BJ (cell line): Measurements from ENCODE around the gene DENND2A. TPM values are rescaled to one million over a fixed set of nuclear protein-coding genes. Genes with fewer than 3 reads are reported as not detected.
"Not testable (repeated sequence)": the region's sequence is repeated elsewhere in the genome, so short reads cannot be mapped to it uniquely, and the experiment has no call there.

Experiments
- CTCF ChIA-PET: fragments of 350-600 bp; formaldehyde crosslinking; extraction: SDS; loops from one replicate; lab custom pipeline; 2021; ENCODE audit warnings: antibody characterized with exemption, inconsistent platforms; lab: Yijun Ruan, JAX
- POLR2A ChIA-PET: fragments of 300-600 bp; sonication (Branson Sonifier 250); formaldehyde crosslinking; extraction: SDS; loops from one replicate; lab custom pipeline; 2021; ENCODE audit warnings: antibody characterized with exemption; lab: Charles Lee
- DNase-seq: peaks from one replicate; pipeline ENCODE4 v3.0.0-alpha.2; 2011; ENCODE audit warnings: low read depth
- H3K27me3 ChIP-seq: 2 replicates; pipeline ENCODE4 v1.6.0; 2011; ENCODE audit warnings: low read length; ENCODE audit not compliant: control insufficient read depth, insufficient read depth
- H3K36me3 ChIP-seq: 2 replicates; pipeline ENCODE4 v1.5.1; 2011; ENCODE audit warnings: low read length; ENCODE audit not compliant: control insufficient read depth, insufficient read depth
- H3K4me3 ChIP-seq: 2 replicates; pipeline ENCODE4 v1.5.1; 2011; ENCODE audit warnings: low read depth, mild to moderate bottlenecking, control low read depth, low read length
- polyA plus RNA-seq: library from polyadenylated mRNA; depleted of rRNA; stranded (reverse); fragments of >200 nt; gene quantifications from 2 replicates; pipeline ENCODE4 v1.2.3, GENCODE V29; 2011
- TF ChIP-seq, protein P1 (sequence below): IDR thresholded peaks from 2 replicates; pipeline ENCODE4 v1.5.1; 2011; ENCODE audit warnings: low read depth, mild to moderate bottlenecking, control low read depth, inconsistent platforms, low read length, moderate library complexity; ENCODE audit not compliant: insufficient read depth

The DENND2A gene
- polyA plus RNA-seq, 1 experiment = 3.3 TPM

DNA sequence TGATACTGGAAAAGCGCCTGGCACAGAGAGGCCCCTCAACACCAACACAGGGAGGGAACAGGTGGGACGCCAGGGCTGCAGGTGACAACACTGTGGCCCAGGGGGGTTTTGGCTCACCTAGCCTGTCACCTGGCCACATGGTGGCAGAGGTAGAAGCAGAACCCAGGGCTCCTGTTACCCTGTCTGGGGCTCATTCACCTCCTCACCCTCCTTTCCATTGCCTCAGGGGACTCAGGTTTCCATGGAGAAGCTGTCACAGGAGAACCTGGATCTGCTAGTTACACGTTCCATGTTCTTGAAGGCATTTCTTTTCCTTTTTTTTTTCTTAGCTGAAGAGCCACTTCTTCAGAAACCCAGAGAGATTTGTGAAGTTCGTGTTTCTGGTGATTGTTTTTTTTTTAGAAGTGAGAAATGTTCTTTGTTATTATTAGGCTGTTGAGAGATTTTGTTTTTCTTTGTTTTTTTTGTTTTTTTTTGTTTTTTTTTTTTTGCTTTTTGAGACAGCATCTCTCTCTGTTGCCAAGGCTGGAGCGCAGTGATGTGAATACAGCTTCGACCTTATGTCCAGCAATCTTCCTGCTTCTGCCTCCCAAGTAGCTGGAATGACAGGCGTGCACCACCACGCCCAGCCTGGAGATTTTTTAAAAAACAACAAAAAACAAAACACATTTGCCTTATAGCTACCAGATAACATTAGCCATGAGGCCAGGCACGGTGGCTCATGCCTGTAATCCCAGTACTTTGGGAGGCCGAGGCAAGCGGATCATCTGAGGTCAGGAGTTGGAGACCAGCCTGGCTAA is 16.0 kb downstream of the DENND2A start:
- no peaks in the 10 kb centered on the region for H3K36me3 ChIP-seq
- POLR2A ChIA-PET = no interaction called here
- no peak for DNase-seq
- TF ChIP-seq, protein P1, sequence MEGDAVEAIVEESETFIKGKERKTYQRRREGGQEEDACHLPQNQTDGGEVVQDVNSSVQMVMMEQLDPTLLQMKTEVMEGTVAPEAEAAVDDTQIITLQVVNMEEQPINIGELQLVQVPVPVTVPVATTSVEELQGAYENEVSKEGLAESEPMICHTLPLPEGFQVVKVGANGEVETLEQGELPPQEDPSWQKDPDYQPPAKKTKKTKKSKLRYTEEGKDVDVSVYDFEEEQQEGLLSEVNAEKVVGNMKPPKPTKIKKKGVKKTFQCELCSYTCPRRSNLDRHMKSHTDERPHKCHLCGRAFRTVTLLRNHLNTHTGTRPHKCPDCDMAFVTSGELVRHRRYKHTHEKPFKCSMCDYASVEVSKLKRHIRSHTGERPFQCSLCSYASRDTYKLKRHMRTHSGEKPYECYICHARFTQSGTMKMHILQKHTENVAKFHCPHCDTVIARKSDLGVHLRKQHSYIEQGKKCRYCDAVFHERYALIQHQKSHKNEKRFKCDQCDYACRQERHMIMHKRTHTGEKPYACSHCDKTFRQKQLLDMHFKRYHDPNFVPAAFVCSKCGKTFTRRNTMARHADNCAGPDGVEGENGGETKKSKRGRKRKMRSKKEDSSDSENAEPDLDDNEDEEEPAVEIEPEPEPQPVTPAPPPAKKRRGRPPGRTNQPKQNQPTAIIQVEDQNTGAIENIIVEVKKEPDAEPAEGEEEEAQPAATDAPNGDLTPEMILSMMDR = no peak
- no peak overlapping the region for H3K4me3 ChIP-seq
- CTCF ChIA-PET = interaction anchor here (1.3 kb wide), 1 partner anchor 19 kb away, joined by 3 read pairs; no protein-coding TSS in a partner anchor
- no peaks in the 10 kb centered on the region for H3K27me3 ChIP-seq

DNA sequence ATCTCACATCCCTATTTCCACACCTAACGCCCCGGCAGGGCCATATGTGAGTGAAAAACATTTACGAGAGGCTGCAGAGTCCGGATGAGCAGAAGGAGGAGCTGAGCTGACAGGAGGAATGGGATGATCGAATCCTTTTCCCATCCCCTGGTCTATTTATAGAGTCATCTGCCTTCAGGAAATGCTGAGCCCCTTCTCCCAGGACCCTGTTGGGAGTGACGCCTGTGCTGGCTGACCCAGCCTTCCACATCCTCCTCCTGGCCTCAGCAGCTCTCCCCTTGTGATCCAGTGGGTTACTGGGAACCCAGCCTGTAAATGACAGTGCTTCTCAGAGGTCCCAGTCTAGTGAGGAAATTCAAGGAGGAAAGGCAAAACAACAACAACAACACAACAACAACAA is 16.6 kb downstream of the DENND2A start:
- H3K36me3 ChIP-seq = no peaks in the 10 kb centered on the region
- CTCF ChIA-PET = no interaction called here

DNA sequence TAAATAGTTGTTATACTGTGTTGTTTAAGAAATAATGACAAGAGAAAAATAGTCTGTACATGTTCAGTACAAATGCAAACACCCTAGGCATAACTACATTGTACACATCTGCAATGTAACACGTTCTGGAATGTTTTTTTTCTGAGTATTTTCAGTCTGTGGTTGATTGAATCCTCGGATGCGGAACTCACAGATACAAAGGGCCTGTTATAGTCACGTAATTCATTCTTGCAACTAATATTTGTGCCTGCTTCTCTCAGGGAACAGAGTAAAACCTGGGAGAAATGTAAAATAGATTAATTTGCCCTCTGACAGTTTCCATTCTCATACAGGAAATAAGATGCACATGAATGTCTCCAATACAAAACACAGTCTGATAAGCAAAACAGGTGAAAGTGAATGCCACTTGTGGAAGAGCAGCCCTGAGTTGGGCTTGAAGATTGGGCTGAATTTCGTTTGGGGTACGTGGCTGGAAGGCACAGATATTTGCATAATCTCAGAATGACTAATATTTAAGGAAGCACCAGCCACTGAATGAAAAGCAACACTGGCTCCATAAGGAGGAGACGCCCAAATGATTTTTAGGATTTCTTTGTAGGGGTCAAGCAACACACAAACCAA is 19.1 kb downstream of the DENND2A start:
- no peaks in the 10 kb centered on the region for H3K36me3 ChIP-seq
- ChIA-PET POLR2A (no interaction called here), CTCF (no interaction called here)
- TF ChIP-seq, protein P1 = no peak
- no peak for DNase-seq
- H3K4me3 ChIP-seq = no peak overlapping the region
- no peaks in the 10 kb centered on the region for H3K27me3 ChIP-seq

More for the DNA sequence above, 16.6 kb downstream of the DENND2A start:
- TF ChIP-seq, protein P1 = no peak
- Histone ChIP-seq H3K4me3 (no peak overlapping the region), H3K27me3 (no peaks in the 10 kb centered on the region)
- no peak for DNase-seq
- POLR2A ChIA-PET = no interaction called here

DNA sequence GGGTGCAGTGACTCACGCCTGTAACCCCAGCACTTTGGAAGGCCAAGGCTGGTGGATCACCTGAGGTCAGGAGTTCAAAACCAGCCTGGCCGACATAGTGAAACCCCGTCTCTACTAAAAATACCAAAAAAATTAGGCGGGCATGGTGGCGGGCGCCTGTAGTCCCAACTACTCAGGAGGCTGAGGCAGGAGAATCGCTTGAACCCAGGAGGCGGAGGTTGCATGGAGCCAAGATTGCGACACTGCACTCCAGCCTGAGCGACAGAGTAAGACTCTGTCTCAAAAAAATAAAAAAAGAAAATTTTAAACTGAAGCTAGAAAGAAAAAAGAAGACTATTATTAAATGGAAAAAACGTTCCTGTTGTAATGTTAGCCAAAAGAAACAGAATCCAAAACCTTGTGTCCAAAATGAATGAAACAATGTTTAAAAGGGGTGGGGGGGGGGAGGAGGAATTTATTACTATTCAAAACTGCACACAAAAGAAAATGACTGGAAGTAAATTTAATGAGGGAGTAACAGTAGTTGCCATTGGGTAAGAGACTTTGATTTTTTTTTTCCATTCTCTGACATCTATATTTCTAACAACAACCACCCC is 20.6 kb downstream of the DENND2A start:
- H3K27me3 ChIP-seq, H3K36me3 ChIP-seq, H3K4me3 ChIP-seq, DNase-seq, POLR2A ChIA-PET: not testable (repeated sequence)
- CTCF ChIA-PET = interaction anchor here (2.0 kb wide), 1 partner anchor 27 kb away, joined by 6 read pairs; no protein-coding TSS in a partner anchor

DNA sequence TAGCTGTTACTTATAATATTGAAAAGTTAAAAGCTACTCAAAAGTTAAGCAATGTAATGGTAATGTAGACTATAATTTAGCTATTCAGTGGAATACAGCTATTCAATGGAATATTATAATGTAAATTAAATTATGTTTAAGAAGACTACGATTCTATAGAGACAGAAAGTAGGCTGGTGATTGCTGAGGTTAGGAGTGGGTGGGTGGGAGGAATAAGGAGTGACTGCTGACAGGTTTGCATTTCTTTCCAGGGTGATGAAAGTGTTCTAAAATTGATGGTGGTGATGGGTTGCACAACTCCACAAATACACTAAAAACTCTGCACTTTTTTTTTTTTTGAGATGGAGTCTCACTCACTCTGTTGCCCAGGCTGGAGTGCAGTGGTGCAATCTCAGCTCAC is 21.4 kb downstream of the DENND2A start:
- no peaks in the 10 kb centered on the region for H3K27me3 ChIP-seq
- no peak overlapping the region for H3K4me3 ChIP-seq
- ChIA-PET CTCF (interaction anchor here (0.9 to 2.0 kb wide), 4 partner anchors 11 to 34 kb away, joined by 3 to 6 read pairs (median 4); no protein-coding TSS in a partner anchor), POLR2A (no interaction called here)
- H3K36me3 ChIP-seq = no peaks in the 10 kb centered on the region
- DNase-seq = no peak
- TF ChIP-seq, protein P1 = no peak
